Aorta (tissue), 5 donors: ENCODE results near the gene PLCB1. TPM values are rescaled to one million over a fixed set of nuclear protein-coding genes. Genes with fewer than 3 reads are reported as not detected.

Experiments used
- ATAC-seq: fragments of 200-7000 bp; cut with Tn5 transposase; one replicate; pipeline ENCODE4 v1.9.1; 2022; ENCODE audit warnings: moderate library complexity; ENCODE audit not compliant: low FRiP score
- DNase-seq, 2 donors: peaks; one replicate each; pipeline ENCODE4 v3.0.0-alpha.2; 2020
- H3K27ac ChIP-seq, 2 donors: one replicate each; pipeline ENCODE4 v1.5.1; 2013; ENCODE audit warnings: low read length in 2 of 2, mild to moderate bottlenecking in 2 of 2, moderate library complexity in 2 of 2, control low read depth in 1 of 2, inconsistent platforms in 1 of 2, low read depth in 1 of 2
- H3K27me3 ChIP-seq, 2 donors: one replicate each; pipeline ENCODE4 v1.6.1; 2013; ENCODE audit warnings: control low read depth in 1 of 2, low read length in 1 of 2, mild to moderate bottlenecking in 1 of 2, moderate library complexity in 1 of 2; ENCODE audit not compliant: insufficient read depth in 2 of 2, control insufficient read depth in 1 of 2
- H3K36me3 ChIP-seq, 2 donors: one replicate each; pipeline ENCODE4 v1.6.1; 2013; ENCODE audit warnings: control low read depth in 1 of 2, low read length in 1 of 2, mild to moderate bottlenecking in 1 of 2; ENCODE audit not compliant: insufficient read depth in 2 of 2, control insufficient read depth in 1 of 2
- H3K4me1 ChIP-seq, 2 donors: one replicate each; pipeline ENCODE4 v1.6.1; 2013; ENCODE audit warnings: low read length in 2 of 2, control low read depth in 1 of 2, mild to moderate bottlenecking in 1 of 2, moderate library complexity in 1 of 2; ENCODE audit not compliant: insufficient read depth in 2 of 2, control insufficient read depth in 1 of 2
- H3K4me3 ChIP-seq, 2 donors: one replicate each; pipeline ENCODE4 v1.5.1; 2013; ENCODE audit warnings: low read length in 2 of 2, control low read depth in 1 of 2, mild to moderate bottlenecking in 1 of 2
- H3K9me3 ChIP-seq: one replicate; pipeline ENCODE4 v1.6.1; 2013; ENCODE audit warnings: mild to moderate bottlenecking, low read length; ENCODE audit not compliant: control insufficient read depth
- WGBS, 2 donors: extraction: QIAGEN DNeasy Blood & Tissue Kit; methylation state at CpG; one replicate each; pipeline ENCODE4 v1.1.7; 2013; 5-methylcytosine and 5-hydroxymethylcytosine counted together
- intact Hi-C, 2 donors: fragments of 100-400 bp; cut with DNase I; formaldehyde crosslinking; loops; one replicate each; pipeline versions ENCODE4 v1.14.2 to v1.15.0; 2022
- polyA plus RNA-seq, 2 donors: library from polyadenylated mRNA; stranded (reverse); fragments of 200-250 nt; gene quantifications; one replicate each; pipeline ENCODE4 v1.2.3, GENCODE V29; 2013
- total RNA-seq, 2 donors: library from RNA; stranded (reverse); fragmentation: NEBNext Ultra II Directional; extraction: Animal tissue kit (Norgen Biotek cat#: 25700); gene quantifications; one replicate each; pipeline ENCODE4 v1.2.1, GENCODE V29; 2021
- donor health status: healthy with polysubstance abuse.
- donor health status: Bipolar disorder and iron deficiency.
- donor health status: DM: no; HTN: no; CAD: no.
- donor health status: DM: no; HTN: no; CAD: no.
- donor health status: DM: yes; HTN: yes; CAD: no.

Gene PLCB1
- total and polyA plus RNA-seq, 4 donors, result 1.4 to 35.0 (median 6.6) TPM

DNA sequence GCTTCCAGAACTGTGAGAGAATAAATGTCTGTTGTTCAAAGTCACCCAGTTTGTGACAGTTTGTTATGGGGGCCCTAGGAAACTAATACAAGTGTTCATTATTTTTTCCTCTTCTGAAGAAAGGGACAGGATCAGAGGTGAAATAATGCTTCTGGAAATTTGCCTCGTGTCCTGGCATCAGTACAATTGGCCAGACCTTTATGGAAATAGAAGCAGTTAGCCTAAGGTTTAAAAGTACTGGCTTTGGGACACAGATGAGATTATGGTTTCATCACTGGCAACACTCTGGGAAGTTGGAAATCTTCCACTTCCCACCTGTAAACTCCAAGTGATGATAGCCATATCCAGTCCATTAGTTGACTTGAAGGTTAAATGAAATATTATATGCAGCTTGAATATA is 88.7 kb downstream of the PLCB1 start:
- Histone ChIP-seq H3K27ac (no peak overlapping the region), H3K4me1 (no peaks in the 10 kb centered on the region)
- intact Hi-C loops, result no loop called here

DNA sequence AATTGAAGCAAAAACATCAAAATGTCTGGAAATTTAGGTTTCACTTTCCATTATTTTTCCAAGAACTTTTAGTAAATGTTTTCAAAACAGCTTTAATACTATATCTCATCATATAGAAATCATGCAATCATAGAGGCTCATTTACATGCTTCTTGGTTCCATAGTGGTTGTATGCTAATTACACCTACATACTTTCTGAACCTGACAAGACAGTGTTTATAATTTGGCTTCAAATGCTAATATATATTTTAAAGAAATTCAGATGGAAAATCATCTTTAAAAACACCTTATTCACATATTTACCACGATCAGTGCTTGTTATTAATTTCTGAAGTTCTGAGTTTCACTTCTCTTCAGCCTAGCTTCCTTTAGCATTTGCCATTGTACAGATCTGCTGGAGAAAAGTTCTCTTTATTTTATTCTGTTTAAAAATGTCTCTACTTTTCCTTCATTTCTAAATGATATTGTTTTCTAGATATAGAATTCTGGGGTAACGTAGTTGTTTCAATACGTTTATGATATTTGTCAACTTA is 89.9 kb downstream of the PLCB1 start:
- intact Hi-C loops, result no loop called here
- Histone ChIP-seq H3K27me3 (no peaks in the 10 kb centered on the region), H3K4me3 (no peak overlapping the region), H3K36me3 (no peaks in the 10 kb centered on the region), H3K4me1 (no peaks in the 10 kb centered on the region), H3K9me3 (no peaks in the 10 kb centered on the region), H3K27ac (no peak overlapping the region)
- DNase-seq (no peak), ATAC-seq (no peak)
- 93 to 97% methylated on average over 3 of the region's 3 CpGs for WGBS, 2 donors

More for the DNA sequence above, 88.7 kb downstream of the PLCB1 start:
- no peaks in the 10 kb centered on the region for H3K36me3 ChIP-seq
- ATAC-seq (no peak), DNase-seq (no peak)
- H3K27me3 ChIP-seq, result no peaks in the 10 kb centered on the region
- H3K4me3 ChIP-seq, result no peak overlapping the region
- 6 to 17% methylated on average over 1 of the region's 1 CpG for WGBS, 2 donors
- H3K9me3 ChIP-seq, result no peaks in the 10 kb centered on the region

DNA sequence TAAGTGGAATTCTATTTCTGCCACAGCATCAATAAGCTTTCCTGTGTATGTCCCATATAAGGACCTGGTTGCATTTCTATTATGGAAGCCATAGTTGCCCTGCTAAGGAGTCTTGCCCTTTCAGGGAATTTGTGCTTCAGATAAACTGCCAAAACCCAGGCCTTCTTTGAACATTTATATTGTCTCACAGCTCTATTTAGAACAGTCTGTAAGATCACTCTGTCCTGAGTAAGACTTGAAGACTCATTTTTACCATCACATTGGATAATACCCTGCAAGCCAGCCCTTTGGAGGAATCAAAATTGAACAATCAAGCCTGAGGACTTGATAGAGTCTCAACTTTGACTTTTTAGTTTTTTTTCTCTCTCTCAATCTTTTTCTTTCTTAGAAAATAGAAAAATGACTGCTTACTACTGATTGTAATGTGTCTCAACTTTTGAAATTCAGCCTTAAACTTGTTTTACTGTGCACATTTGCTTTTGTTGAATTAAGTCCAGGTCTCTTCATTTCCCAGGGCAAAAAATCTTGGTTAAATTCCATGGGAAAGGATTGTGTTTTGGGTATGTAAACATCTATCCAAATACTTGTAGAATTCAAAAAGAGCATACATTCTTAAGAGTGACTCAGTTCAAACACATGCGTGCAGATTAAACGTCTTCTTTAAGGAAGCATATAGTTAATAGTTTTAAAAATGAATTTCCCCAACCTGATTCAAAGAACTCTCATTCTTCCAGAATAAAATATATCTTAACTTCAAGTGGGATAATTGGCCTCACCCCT is 91.2 kb downstream of the PLCB1 start:
- ATAC-seq (no peak), DNase-seq (no peak)
- Histone ChIP-seq H3K36me3 (no peaks in the 10 kb centered on the region), H3K4me1 (no peaks in the 10 kb centered on the region), H3K9me3 (no peaks in the 10 kb centered on the region), H3K27me3 (no peaks in the 10 kb centered on the region), H3K4me3 (no peak overlapping the region), H3K27ac (no peak overlapping the region)
- intact Hi-C loops, result no loop called here
- WGBS, 2 donors, result 4 to 8% methylated on average over 2 of the region's 2 CpGs

DNA sequence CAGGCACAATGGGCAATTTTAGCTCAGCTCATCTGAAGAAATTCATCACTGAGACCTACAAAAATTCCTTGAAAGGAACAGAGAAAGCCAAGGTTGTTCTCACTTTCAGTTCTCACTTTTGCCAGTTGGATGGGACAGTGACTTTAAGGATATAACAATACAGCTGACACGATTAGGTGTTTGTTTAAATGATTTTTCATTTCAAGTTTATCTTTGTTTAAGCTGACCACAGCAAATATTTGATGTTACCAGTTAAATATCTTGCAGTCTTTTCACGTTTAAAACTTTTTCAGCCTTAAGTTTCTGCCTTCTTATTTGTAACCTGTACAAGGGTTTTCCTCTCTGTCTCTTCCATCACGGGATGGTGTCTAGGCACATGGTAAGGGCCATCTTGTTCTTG is 93.6 kb downstream of the PLCB1 start:
- Histone ChIP-seq H3K27me3 (no peaks in the 10 kb centered on the region), H3K27ac (no peak overlapping the region), H3K4me1 (no peaks in the 10 kb centered on the region), H3K4me3 (no peak overlapping the region), H3K9me3 (no peaks in the 10 kb centered on the region), H3K36me3 (no peaks in the 10 kb centered on the region)
- no peak for DNase-seq
- intact Hi-C loops, result no loop called here
- 38 to 42% methylated on average over 3 of the region's 3 CpGs for WGBS, 2 donors
- no peak for ATAC-seq

DNA sequence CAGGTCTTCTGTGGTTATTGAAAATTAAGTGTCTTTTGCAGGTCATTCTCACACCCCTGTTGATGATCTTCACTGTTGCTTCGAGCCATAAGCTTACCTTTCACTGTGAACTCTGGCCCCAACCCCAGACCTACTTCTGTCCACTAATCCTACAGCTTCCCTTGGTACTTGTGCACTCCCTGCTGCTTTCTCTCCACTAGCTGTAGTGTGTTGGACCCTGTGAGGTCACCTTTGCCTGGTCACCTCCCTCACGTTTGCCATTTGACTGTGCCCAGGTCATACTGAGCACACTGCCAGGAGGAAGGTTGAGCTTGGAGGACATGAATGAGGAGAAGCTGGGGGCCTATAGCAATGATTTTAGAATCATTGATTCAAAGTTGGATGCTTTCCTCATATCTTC is 94.0 kb downstream of the PLCB1 start:
- H3K27me3 ChIP-seq, result no peaks in the 10 kb centered on the region
- 94 to 98% methylated on average over 2 of the region's 2 CpGs for WGBS, 2 donors
- ATAC-seq, result no peak
- no peak overlapping the region for H3K27ac ChIP-seq
- intact Hi-C loops, result no loop called here
- H3K4me1 ChIP-seq, result no peaks in the 10 kb centered on the region
- no peaks in the 10 kb centered on the region for H3K36me3 ChIP-seq
- no peak for DNase-seq
- H3K4me3 ChIP-seq, result no peak overlapping the region
- H3K9me3 ChIP-seq, result no peaks in the 10 kb centered on the region

DNA sequence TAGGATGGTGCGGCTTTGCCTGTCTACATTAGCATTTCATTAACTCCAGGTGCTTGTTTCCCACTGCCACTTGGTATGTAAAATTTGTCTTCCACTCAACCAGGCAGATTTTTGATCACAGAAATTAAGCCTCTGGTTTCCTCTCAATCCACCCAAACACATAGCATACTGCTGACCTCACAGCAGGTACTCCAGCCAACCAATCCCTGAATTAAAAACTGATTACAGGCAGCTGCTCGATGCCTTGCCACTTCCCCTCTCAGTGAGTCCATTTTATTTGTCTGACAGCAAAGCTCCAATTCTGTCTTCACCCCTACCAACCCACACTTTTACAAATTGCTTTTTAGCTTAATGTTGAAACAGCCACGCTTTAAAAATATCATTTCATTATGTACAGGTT is 95.2 kb downstream of the PLCB1 start:
- Histone ChIP-seq H3K36me3 (no peaks in the 10 kb centered on the region), H3K27me3 (no peaks in the 10 kb centered on the region), H3K4me1 (no peaks in the 10 kb centered on the region), H3K9me3 (no peaks in the 10 kb centered on the region), H3K27ac (no peak overlapping the region), H3K4me3 (no peak overlapping the region)
- WGBS, 2 donors, result 34 to 40% methylated on average over 3 of the region's 3 CpGs
- DNase-seq (no peak), ATAC-seq (no peak)
- intact Hi-C loops, result no loop called here

DNA sequence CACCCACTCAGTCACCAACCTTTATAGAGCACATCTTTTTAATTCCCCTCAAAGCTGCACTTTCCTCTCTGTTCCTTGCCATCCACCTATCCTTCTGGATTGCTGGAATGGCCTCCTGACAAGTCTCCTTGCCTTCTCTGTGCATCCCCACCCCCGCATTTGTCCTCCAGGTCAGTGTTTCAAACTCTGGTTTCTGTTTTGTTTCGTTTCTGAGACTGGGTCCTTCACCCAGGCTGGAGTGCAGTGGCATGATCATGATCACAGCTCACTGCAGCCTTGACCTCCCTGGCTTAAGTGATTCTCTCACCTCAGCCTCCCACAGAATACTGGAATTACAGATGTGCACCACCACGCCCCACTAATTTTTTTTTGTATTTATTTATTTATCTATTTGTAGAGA is 96.2 kb downstream of the PLCB1 start:
- ATAC-seq (no peak), DNase-seq (no peak)
- no peaks in the 10 kb centered on the region for H3K27me3 ChIP-seq
- 87 to 88% methylated on average over 3 of the region's 3 CpGs for WGBS, 2 donors
- intact Hi-C loops, result no loop called here
- no peak overlapping the region for H3K4me3 ChIP-seq
- no peaks in the 10 kb centered on the region for H3K9me3 ChIP-seq
- H3K4me1 ChIP-seq, result no peaks in the 10 kb centered on the region
- no peaks in the 10 kb centered on the region for H3K36me3 ChIP-seq
- no peak overlapping the region for H3K27ac ChIP-seq

DNA sequence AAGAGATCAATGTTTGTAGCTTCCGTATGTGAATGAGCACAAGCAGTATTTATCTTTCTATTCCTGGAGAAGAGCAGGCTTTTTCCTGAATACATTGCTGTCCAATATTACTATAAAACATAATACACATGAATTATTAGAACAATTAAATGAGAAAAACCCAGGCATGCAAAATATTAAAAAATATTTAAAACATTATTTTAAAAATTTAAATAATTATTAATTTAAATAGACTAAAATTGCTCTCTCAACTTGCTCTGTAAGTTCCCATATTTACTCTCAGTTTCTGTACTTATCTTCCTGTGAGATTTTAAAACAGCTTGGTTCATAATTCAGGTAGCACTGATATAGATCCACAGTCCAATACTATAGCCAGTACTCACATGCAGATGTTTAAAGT is 97.0 kb downstream of the PLCB1 start:
- intact Hi-C loops, result no loop called here

DNA sequence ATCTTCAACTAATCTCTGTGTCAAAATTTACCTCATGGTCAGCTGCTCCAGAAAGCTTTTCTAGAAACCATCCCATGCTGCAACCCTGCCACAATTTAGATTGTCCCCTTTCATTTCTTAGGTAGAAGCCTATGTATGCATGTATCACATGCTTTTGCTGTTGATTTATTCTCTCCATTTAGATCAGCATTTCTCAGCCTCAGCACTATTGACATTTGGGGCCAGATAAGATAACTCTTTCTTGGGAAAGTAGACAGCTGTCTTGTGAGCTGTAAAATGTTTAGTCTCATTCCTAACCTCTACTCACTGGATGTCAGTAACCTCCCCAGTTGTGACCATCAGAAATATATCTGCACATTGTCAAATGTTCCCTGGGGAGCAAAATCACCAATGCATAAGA is 99.0 kb downstream of the PLCB1 start:
- ATAC-seq (no peak), DNase-seq (no peak)
- H3K27me3 ChIP-seq, result no peaks in the 10 kb centered on the region
- no peak overlapping the region for H3K4me3 ChIP-seq
- H3K36me3 ChIP-seq, result no peaks in the 10 kb centered on the region
- H3K4me1 ChIP-seq, result no peaks in the 10 kb centered on the region
- H3K27ac ChIP-seq, result no peak overlapping the region
- no peaks in the 10 kb centered on the region for H3K9me3 ChIP-seq
- intact Hi-C loops, result no loop called here

More for the DNA sequence above, 97.0 kb downstream of the PLCB1 start:
- 94 to 98% methylated on average over 1 of the region's 1 CpG for WGBS, 2 donors
- Histone ChIP-seq H3K4me3 (no peak overlapping the region), H3K9me3 (no peaks in the 10 kb centered on the region), H3K27me3 (no peaks in the 10 kb centered on the region), H3K27ac (no peak overlapping the region), H3K4me1 (no peaks in the 10 kb centered on the region), H3K36me3 (no peaks in the 10 kb centered on the region)
- no peak for ATAC-seq
- no peak for DNase-seq
